HT1080 (cell line): ENCODE data around the gene IRF7. TPM values are rescaled to one million over a fixed set of nuclear protein-coding genes. Genes with fewer than 3 reads are reported as not detected.
"Not testable (repeated sequence)": the region's sequence is repeated elsewhere in the genome, so short reads cannot be mapped to it uniquely, and the experiment has no call there.

Experiments used
- DNase-seq: peaks from one replicate; pipeline ENCODE4 v3.0.0-alpha.2; 2015; ENCODE audit warnings: low read depth
- polyA plus RNA-seq, 2 experiments: library from polyadenylated mRNA; depleted of rRNA; stranded (reverse); fragments of >200 nt; gene quantifications; 2 replicates each; pipeline ENCODE4 v1.2.3, GENCODE V29; 2015
- total RNA-seq: library from RNA; depleted of rRNA; stranded (reverse); fragments of >200 nt; shearing (Covaris generic); gene quantifications from 2 replicates; pipeline ENCODE4 v1.2.3, GENCODE V29; 2014; rRNA removed

Gene IRF7
- total RNA-seq: not detected in 2 replicates
- polyA plus RNA-seq (2015; cell fraction: cytosol; rRNA removed): not detected in 2 replicates
- not detected in 2 replicates for polyA plus RNA-seq (2015; cell fraction: nucleus; rRNA removed)

GRCh38 chr11:615504-616319 lies at the start of gene IRF7:
TSS of gene IRF7 (minus strand) at chr11:615950. CDS start at chr11:615364, 586 bp downstream.
- no peak for DNase-seq

GRCh38 chr11:665062-665703 lies 49.4 kb upstream of the IRF7 start:
- no peak for DNase-seq

GRCh38 chr11:662689-663274 lies 47.0 kb upstream of the IRF7 start:
- DNase-seq: peak; percentile 49

DNA sequence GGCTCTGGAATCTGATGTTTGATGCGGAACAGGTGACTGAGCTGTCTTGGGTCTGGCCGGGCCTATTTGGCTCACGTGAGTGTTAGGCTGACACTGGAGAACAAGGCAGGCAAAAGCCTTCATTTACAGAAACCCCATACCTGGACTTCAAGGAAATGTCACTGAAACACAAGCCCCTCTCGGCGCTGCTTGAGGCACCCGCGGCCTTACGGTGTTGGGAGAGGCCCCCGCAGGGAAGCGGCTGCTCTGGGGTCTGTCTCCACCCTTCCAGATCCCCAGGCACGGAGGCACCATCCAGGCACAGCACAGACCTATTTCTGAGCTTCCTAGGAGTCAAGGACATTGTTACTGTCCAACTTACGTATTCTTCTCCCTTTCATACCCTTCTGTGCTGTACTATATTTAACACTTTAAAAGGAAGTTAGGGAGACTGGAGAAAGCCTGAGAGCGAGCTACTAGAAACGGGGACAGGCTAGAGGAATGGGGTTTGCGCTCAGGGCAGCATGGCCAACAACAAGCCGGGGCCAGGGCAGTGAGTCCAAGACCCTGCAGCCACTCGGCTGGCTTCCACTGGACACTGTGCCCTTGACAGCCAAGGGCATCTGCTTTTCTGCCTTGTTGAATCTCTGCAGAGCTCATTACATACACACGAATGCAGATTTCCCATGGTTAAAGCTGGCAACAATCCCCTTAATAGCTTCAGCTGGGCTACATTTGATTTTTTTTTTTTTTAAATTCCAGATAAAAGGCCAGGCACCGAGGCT lies 45.1 kb upstream of the IRF7 start:
- DNase-seq: no peak

DNA sequence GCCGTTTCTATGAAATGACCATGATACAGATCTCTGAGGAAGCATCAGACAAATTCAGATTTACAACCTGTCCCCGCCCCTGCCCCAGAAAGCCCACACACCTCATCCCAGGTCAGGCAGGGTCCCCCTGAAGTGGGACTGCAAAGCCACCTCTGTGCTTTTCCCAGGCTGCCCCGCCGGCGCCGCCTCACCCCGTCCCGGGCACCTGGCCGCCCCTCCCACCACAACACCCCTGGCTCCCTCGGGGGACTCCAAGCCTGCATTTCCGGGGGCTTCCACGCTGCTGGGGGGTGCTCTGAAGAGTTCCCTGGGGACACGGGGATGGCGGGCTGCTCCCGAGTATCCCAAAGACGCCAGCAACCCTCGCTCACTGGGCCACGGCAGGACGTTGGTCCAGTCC lies 44.5 kb upstream of the IRF7 start:
- no peak for DNase-seq

DNA sequence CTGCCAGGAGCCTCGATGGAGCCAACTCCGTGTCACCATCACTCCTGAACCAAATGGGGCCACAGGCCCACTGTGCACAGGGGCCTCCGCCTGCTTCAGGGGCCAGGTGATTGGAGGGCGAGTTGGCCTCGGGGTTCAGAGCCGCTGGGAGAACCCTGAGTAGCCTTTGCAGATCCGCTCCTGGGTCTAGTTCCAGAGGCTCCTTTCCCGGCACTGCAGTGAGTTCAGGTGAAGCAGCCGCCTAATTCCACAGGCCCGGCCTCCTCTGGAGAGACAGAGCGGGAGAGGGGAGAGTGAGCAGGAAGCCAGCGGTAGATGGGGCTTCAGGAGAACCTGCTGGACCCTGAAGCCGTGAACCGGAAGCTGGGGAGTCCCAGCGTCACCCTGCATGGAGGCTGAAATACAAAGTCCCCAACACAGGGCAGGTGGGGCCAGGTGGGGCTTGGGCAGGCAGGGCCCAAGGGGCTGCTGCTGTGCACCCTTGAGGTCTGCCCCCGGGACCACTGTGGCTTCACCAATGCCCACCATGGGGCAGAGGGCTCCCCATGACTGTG lies 43.9 kb upstream of the IRF7 start:
- DNase-seq: no peak

GRCh38 chr11:657691-658126 lies 42.0 kb upstream of the IRF7 start:
- DNase-seq: no peak

GRCh38 chr11:656866-657265 lies 41.1 kb upstream of the IRF7 start:
- no peak for DNase-seq

DNA sequence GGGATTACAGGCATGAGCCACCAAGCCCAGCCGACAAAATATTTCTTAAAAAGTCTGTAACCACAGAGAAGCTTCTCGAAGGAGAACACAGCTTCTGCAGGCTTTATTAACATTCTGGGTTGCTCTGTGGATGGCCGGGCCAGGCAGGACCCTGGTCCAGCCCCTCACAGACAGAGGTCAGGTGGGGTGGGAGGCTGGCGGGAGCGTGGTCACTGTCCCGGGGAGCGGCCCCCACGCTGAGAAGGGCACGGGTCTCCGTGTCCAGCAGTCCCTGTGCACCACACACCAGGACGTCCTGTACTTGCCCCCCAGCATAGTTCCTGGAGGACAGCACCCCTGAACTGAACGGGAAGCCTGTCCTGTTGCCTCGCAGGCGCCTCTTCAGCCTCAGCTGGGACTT lies 40.7 kb upstream of the IRF7 start:
- DNase-seq: no peak

DNA sequence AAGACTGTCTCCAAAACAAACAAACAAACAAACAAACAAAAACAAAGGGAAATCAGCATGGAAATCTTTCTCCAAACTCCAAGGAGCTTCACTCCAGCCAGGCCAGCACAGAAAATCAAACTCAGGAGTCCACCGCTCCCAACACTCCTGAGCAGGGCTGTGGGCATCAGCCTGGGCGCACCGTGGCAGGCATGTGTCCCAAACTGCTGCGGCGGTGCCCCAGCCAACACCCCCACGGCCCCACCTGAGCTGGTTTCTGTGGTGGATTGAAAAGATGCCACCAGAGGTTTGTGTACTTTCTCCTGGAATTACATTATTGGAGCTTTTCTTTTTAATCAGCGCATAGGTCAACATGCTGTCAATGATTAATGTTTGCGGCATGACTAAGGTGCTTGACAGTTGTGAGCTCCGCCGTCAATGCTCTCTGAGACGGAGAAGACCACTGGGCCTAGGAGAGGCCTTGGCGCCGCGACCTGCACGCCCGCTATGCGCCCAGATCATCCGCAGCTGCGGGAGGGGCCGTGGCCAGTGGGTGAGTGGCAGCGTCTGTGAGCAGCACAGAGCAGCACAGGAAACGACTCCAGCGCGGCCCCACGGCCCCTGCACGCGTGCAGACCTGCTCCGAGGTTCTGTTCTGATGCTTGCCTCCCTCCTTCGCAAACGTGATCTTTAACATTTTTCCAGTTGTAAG lies 39.4 kb upstream of the IRF7 start:
- no peak for DNase-seq

DNA sequence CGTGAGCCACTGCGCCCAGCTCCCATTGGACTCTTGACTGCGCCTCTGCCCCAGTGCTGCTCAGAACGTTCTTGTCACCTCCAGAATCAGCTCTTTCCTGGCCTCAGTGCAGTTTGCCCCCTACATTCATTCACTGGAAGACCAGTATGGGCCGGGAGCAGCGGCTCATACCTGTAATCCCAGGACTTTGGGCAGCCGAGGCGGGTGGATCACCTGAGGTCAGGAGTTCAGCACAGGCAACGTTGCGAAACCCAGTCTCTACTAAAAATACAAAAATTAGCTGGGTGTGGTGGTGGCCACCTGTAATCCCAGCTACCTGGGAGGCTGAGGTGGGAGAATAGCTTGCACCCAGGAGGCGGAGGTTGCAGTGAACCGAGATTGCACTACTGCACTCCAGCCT lies 38.7 kb upstream of the IRF7 start:
- not testable (repeated sequence) for DNase-seq

GRCh38 chr11:653837-654236 lies 38.1 kb upstream of the IRF7 start:
- no peak for DNase-seq

DNA sequence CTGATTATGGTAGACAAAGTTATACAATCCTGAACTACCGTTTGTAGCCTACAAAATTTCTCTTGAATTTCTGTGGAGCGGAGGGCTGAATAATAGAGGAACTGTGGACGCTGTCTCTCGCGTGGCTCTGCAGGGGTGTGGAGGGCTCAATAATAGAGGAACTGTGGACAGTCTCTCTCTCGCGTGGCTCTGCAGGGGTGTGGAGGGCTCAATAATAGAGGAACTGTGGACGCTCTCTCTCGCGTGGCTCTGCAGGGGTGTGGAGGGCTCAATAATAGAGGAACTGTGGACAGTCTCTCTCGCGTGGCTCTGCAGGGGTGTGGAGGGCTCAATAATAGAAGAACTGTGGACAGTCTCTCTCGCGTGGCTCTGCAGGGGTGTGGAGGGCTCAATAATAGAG lies 37.4 kb upstream of the IRF7 start:
- not testable (repeated sequence) for DNase-seq

DNA sequence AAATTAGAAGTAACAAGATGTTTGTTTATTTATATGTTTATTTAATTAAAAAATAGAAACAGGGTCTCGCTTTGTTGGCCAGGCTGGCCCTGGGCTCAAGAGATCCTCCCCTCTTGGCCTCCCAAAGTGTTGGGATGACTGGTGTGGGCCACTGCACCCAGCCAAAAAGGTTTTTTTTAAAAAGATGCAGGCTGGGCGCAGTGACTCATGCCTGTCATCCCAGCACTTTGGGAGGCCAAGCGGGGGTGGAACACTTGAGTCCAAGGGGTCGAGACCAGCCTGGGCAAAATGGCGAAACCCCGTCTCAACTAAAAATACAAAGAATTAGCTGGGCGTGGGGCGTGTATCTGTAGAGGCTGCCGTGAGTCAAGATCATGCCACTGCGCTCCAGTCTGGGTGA lies 34.7 kb upstream of the IRF7 start:
- no peak for DNase-seq

DNA sequence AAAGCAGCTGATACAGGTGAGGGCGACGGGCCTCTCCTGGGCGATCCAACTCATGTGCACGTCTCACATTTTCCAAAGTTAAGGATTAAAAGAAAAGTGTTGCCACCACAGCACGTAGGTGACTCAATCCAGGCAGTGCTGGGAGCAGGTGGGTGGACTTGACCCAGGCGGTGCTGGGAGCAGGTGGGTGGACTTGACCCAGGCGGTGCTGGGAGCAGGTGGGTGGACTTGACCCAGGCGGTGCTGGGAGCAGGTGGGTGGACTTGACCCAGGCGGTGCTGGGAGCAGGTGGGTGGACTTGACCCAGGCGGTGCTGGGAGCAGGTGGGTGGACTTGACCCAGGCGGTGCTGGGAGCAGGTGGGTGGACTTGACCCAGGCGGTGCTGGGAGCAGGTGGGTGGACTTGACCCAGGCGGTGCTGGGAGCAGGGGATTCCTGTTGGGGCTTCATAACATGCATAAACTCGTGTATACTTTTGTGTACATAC lies 32.0 kb upstream of the IRF7 start:
- not testable (repeated sequence) for DNase-seq

DNA sequence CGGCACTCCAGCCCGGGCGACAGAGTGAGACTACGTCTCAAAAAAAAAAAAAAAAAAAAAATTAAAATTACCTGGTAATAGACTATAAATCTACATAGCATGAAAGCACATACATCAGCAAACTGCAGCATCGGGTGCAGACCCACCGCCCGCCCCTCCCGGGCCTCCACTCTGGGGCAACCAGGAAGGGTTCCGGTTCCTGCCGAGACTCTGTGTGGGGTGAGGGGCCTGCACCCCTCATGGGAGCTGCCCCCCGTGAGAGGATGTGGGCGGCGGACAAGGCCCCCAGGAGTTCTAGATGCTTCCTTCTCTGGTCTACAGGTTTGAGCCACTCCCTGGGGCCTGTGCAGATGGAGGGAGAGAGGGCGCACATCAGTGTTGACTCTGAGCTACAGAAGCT lies 30.5 kb upstream of the IRF7 start:
- no peak for DNase-seq

- DNase-seq: no peak
These were observed 29.8 kb upstream of the IRF7 start for GRCh38 chr11:645536-645935.

DNA sequence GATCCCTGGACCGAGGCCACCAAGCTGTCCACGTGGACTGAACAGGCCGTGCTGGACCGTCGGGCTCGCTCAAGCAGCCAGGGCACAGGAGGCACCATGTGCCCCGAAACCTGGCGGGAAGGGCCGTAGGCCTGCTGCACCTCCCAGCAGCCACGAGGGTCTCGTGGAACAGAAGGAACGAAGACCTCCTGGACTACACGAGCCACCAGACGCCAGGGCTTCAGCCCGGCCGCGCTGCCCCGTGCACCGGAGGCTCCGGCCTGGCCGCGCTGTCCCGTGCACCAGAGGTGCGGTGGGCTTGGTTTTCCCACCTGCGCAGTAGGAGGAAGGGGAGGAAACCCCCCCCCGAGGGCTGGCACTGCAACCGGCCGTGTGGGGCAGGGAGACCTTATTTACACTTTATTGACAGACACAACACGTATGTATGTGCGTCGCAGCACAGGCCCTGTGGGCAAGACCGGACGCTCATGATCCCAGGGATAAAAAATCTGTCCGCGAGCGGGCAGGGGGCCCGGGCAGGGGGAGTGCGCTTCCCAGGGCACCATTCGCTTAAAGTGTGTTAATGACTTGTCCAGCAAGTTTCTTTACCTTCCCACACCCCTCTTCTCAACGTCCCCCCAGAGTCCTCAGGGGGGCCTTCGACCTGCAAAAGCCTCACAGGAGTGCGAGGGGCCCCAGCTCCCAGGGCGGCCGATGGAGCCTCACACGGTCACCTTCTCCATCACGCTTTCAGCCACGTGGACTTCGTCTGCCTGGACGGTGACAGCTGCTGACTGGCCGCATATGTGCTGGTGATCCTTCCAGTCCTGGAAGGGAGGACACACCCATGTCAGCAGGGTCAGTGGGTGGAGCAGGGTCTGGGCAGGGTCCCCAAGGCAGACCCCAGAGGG lies 28.3 kb upstream of the IRF7 start:
- no peak for DNase-seq

DNA sequence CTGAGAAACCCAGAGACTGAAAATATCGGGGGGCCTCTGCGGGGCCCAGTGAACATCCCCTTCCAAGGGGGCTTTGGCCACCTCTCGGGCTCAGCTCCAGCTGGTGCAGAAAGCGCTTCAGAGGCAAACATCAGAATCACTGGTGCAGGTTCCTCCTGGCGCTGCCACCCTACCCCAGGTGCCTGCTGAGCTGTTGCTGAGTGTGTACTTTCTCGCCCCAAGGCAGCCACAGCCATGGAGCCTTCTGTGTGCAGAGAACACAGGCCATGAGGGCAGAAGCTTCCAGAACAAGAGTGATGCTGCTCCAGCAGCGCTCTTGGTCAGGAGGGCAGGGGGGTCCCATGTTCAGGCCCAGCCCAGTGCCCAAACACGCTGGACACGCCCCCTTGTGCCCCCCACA lies 27.6 kb upstream of the IRF7 start:
- DNase-seq: no peak
